Vagina (tissue), 2 donors: ENCODE results near the gene PRF1. TPM values are rescaled to one million over a fixed set of nuclear protein-coding genes. Genes with fewer than 3 reads are reported as not detected.
A peak's percentile ranks its signal among the peaks of the same experiment; 100 is the strongest.

ENCODE experiments used
- DNase-seq, 2 donors: peaks; one replicate each; pipeline ENCODE4 v3.0.0-alpha.2; 2017; ENCODE audit errors: extremely low spot score in 2 of 2
- H3K27ac ChIP-seq: fragments of 200-600 bp; sonication (generic); one replicate; pipeline ENCODE4 v1.5.1; 2019
- H3K27me3 ChIP-seq: fragments of 200-600 bp; sonication (generic); one replicate; pipeline ENCODE4 v1.5.1; 2019
- H3K36me3 ChIP-seq, 2 donors: fragments of 200-600 bp; sonication (generic); one replicate each; pipeline ENCODE4 v1.5.1; 2017 to 2019
- H3K4me1 ChIP-seq: fragments of 200-600 bp; sonication (generic); one replicate; pipeline ENCODE4 v1.5.1; 2019
- H3K4me3 ChIP-seq, 2 donors: fragments of 200-600 bp; sonication (generic); 1 replicate in 1 of 2; 2 replicates in 1 of 2; pipeline ENCODE4 v1.5.1; 2016 to 2019
- H3K9me3 ChIP-seq: fragments of 200-600 bp; sonication (generic); one replicate; pipeline ENCODE4 v1.5.1; 2019
- POLR2A ChIP-seq, 2 donors: fragments of 450-650 bp; IDR thresholded peaks; one replicate each; pipeline ENCODE4 v1.6.1; 2017; ENCODE audit warnings: antibody characterized with exemption in 2 of 2, mild to moderate bottlenecking in 2 of 2, moderate library complexity in 2 of 2
- POLR2AphosphoS5 ChIP-seq, 2 donors: sonication (generic); formaldehyde crosslinking; IDR thresholded peaks; one replicate each; pipeline ENCODE4 v1.9.0; 2017; ENCODE audit warnings: antibody characterized with exemption in 2 of 2, mild to moderate bottlenecking in 2 of 2, low read depth in 1 of 2; ENCODE audit not compliant: insufficient read depth in 1 of 2
- intact Hi-C: fragments of 100-400 bp; cut with DNase I; formaldehyde crosslinking; loops from one replicate; pipeline ENCODE4 v1.15.1; 2023
- total RNA-seq: library from RNA; depleted of rRNA; stranded (reverse); fragments of >200 nt; gene quantifications from one replicate; pipeline ENCODE4 v1.2.3, GENCODE V29; 2016
- TF ChIP-seq, protein P1 (sequence below), 3 experiments: fragments of 450-650 bp in 2 of 3; fragments of 200-600 bp in 1 of 3; sonication (generic) in 1 of 3; IDR thresholded peaks; one replicate each; pipeline ENCODE4 v1.5.1; 2017 to 2019; ENCODE audit warnings: antibody characterized with exemption in 3 of 3, mild to moderate bottlenecking in 2 of 3, moderate library complexity in 2 of 3

PRF1 gene
- 20.9 TPM for total RNA-seq

DNA sequence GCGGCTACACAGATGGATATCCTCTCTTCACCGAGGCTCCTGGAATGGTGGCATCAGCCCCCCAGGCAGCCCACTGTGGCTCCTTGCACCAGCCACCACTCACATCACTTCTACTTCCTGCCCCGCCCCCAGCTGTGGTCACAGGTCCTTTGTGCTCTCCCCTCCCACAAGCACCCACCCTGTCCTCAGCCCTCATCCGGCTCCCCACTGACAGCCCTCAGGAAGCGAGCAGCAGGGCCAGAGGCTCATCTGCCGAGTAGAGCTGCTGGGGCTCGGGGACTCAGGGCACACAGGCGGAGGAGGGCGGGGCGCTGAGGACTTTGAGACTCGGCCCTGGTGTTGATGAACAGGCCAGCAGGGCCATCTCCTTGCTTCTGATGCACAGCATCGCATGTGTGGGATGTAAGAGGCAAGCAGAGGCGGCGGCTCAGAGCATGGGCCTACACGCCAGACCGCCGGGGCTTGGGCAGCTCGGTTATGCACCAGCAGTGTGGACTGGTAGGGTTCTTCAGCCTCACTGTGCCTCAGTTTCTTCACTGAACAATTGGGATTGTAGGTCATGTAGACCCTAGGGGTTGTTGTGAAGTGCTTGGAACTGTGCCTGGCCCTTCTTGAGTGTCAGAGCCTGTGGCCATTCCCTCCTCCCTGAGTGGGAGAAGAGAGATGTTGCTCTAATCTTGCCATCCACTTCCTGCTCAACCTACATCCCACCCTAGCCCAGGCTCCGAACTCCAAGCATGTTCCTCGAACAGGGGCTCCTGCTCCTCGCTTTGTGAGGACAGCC, at the start of gene PRF1:
PRF1 (minus strand) TSS at position 77 of the 784 bp plus-strand sequence. CDS start 1,839 bp downstream, outside the sequence.
- Histone ChIP-seq H3K9me3 (no peaks in the 10 kb centered on the region), H3K36me3 (no peaks in the 10 kb centered on the region), H3K4me3 (peak within 1 kb of the TSS in 1 of 2 donors; percentile 15), H3K27ac (no peak within 1 kb of the TSS), H3K4me1 (no peaks in the 10 kb centered on the region), H3K27me3 (no peaks in the 10 kb centered on the region)
- intact Hi-C loops = no loop called here
- DNase-seq = peak in 1 of 2 donors; percentile 74
- TF ChIP-seq, protein P1, sequence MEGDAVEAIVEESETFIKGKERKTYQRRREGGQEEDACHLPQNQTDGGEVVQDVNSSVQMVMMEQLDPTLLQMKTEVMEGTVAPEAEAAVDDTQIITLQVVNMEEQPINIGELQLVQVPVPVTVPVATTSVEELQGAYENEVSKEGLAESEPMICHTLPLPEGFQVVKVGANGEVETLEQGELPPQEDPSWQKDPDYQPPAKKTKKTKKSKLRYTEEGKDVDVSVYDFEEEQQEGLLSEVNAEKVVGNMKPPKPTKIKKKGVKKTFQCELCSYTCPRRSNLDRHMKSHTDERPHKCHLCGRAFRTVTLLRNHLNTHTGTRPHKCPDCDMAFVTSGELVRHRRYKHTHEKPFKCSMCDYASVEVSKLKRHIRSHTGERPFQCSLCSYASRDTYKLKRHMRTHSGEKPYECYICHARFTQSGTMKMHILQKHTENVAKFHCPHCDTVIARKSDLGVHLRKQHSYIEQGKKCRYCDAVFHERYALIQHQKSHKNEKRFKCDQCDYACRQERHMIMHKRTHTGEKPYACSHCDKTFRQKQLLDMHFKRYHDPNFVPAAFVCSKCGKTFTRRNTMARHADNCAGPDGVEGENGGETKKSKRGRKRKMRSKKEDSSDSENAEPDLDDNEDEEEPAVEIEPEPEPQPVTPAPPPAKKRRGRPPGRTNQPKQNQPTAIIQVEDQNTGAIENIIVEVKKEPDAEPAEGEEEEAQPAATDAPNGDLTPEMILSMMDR (IDR thresholded peaks at IDR 0.05) = no peak
- peak in 1 of 2 donors; percentile 59 for TF ChIP-seq POLR2AphosphoS5 (IDR thresholded peaks at IDR 0.05; ENCODE audit: insufficient read depth in 1 of 2, low read depth in 1 of 2)

DNA sequence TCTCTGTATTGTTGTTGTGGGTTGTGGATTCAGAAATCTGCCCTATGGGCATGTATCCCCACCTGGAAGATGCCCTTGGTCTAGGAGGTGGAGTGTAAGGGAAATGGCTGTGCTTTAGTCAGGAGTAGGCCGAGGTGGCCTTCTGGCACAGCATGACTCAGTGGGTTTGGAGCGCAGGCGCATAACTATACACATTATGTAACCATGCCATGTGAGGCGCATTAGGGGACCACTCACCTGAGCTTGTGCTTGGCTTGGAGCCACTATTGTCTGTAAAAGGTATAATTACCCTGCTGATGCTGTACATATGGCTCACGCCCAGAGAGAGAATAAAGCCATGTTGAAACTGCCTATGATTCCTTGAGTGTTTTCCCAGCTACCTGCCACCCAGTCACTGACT, 49.1 kb upstream of the PRF1 start:
- intact Hi-C loops = no loop called here
- peak in 1 of 2 donors; percentile 70 for DNase-seq
- TF ChIP-seq POLR2AphosphoS5 (IDR thresholded peaks at IDR 0.05; ENCODE audit: insufficient read depth in 1 of 2, low read depth in 1 of 2) = no peak
- TF ChIP-seq, protein P1 (IDR thresholded peaks at IDR 0.05) = no peak
- no peak for TF ChIP-seq POLR2A (IDR thresholded peaks at IDR 0.05)
- Histone ChIP-seq H3K27ac (no peak overlapping the region), H3K36me3 (no peaks in the 10 kb centered on the region), H3K4me3 (no peak overlapping the region), H3K27me3 (no peaks in the 10 kb centered on the region), H3K4me1 (peaks cover 7% of the 10 kb centered on the region), H3K9me3 (peaks cover 10% of the 10 kb centered on the region)

DNA sequence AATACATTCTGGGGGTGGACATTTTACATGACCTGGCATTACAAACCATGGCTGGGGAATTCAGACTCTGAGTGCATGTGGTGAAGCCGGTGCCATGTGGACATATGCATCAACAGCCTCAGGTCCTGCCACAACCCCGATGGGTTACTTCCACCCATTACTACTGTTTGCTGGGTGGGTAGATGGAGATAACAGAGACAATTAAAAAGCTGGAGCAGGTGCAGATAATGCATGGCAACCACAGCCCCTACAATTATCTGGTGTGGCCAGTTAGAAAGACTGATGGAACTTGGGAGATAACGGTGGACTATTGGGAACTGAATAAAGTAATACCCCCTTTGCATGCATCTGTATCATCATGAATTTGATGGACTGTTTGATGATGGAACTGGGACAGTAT, 48.2 kb upstream of the PRF1 start:
- Histone ChIP-seq H3K36me3 (no peaks in the 10 kb centered on the region), H3K27ac (no peak overlapping the region), H3K4me3 (no peak overlapping the region), H3K27me3 (no peaks in the 10 kb centered on the region), H3K9me3 (peaks cover 10% of the 10 kb centered on the region), H3K4me1 (peaks cover 7% of the 10 kb centered on the region)
- intact Hi-C loops = no loop called here
- TF ChIP-seq POLR2AphosphoS5 (IDR thresholded peaks at IDR 0.05; ENCODE audit: insufficient read depth in 1 of 2, low read depth in 1 of 2) (no peak), POLR2A (IDR thresholded peaks at IDR 0.05) (no peak)
- TF ChIP-seq, protein P1 (IDR thresholded peaks at IDR 0.05) = no peak
- no peak for DNase-seq

GRCh38 chr10:70650104-70650503, 47.6 kb upstream of the PRF1 start:
- Histone ChIP-seq H3K27me3 (no peaks in the 10 kb centered on the region), H3K4me1 (peaks cover 7% of the 10 kb centered on the region), H3K9me3 (peaks cover 10% of the 10 kb centered on the region), H3K4me3 (no peak overlapping the region), H3K27ac (no peak overlapping the region), H3K36me3 (no peaks in the 10 kb centered on the region)
- TF ChIP-seq, protein P1 (IDR thresholded peaks at IDR 0.05) = no peak
- TF ChIP-seq POLR2A (IDR thresholded peaks at IDR 0.05) (no peak), POLR2AphosphoS5 (IDR thresholded peaks at IDR 0.05; ENCODE audit: insufficient read depth in 1 of 2, low read depth in 1 of 2) (no peak)
- intact Hi-C loops = no loop called here
- no peak for DNase-seq

DNA sequence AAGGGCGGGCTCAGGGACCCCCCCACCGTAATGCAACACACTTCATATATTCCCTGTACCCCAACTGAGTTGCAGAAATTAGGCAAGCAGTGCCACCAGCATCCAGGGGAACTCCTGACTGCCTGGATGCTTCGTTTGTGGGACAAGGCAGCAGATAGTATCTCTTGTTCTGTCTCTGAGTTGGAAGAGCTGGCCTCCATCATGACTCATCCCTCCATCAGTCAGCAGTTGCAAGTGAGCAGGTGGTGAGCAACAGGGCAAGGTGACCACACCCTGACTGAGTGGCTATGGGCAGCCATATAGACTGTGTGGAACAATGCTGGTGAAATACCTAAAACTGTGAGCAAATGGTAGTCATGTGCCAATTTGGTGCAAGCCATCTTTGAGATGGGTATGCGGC, 47.0 kb upstream of the PRF1 start:
- Histone ChIP-seq H3K4me3 (no peak overlapping the region), H3K27ac (no peak overlapping the region), H3K4me1 (peaks cover 7% of the 10 kb centered on the region), H3K27me3 (no peaks in the 10 kb centered on the region), H3K36me3 (no peaks in the 10 kb centered on the region), H3K9me3 (peaks cover 10% of the 10 kb centered on the region)
- no peak for DNase-seq
- intact Hi-C loops = no loop called here
- TF ChIP-seq, protein P1 (IDR thresholded peaks at IDR 0.05) = no peak
